GM10847 (cell line): ENCODE data around the gene BATF.

Experiments
- POLR2A ChIP-seq: IDR thresholded peaks from 2 replicates; pipeline ENCODE4 v1.6.1; 2011; ENCODE audit not compliant: insufficient read length; ENCODE audit errors: extremely low read depth

The BATF gene, protein sequence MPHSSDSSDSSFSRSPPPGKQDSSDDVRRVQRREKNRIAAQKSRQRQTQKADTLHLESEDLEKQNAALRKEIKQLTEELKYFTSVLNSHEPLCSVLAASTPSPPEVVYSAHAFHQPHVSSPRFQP

DNA sequence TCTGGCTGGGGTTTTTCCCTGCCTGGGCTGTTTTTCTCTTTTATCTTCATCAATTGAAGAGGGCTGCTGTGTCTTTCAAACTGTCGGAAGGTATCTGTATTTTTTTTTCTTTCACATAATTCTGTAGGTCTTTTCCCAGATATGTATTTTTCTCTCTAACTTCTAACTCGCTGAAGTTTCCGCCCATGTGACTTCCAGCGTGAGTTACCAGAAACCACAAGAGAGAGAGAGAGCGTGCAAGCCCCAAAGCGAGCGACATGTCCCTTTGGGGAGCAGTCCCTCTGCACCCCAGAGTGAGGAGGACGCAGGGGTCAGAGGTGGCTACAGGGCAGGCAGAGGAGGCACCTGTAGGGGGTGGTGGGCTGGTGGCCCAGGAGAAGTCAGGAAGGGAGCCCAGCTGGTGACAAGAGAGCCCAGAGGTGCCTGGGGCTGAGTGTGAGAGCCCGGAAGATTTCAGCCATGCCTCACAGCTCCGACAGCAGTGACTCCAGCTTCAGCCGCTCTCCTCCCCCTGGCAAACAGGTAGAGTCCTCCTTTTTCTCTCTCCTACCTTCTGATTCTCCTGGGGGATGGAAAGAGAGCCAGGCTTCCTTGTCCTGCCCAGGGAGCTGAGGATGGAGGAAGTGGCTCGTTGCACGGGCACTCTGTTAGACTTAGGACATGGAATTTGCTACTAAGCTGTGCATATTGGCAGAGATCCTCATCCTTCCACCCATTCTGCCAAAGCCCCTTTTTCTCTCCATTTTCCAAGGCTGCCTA lies at the start of gene BATF:
TSS of gene BATF (plus strand) at position 246 of the 759 bp plus-strand sequence. CDS start at position 460, 214 bp downstream.
- peak; percentile 90 for TF ChIP-seq POLR2A

DNA sequence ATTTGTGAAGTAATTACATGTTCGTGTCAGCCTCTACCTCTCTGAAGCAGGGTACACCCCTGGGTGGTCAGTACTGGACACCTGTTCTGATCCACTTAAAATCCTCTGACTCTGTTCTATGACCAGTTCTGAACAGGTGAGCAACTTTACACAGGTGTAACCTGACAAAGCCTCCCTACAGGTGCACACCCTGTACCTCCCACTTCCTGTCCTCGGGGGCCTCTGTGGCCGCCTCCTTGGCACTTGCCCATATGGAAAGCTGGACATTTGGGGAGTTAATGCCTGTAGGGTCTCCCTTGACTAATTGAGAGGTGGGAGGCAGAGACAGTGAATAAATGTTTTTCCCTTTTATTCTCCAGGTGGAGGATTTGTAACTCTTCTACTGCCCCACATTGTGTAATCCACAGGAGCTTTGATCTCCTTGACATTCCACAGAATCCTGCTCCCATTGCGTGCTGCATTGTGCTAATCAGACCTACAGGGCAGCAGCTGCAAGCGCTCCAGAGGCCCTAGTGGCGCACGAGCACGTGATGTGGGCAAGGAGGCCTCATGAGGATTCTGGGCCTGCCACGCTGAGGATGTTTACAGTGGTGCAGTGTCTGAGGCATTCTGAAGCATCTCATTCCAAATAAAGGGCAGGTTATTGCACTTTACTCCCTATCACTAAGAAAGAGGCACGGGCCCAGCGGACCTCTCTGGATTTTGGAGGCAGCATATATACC lies 45.8 kb upstream of the BATF start:
- no peak for TF ChIP-seq POLR2A

DNA sequence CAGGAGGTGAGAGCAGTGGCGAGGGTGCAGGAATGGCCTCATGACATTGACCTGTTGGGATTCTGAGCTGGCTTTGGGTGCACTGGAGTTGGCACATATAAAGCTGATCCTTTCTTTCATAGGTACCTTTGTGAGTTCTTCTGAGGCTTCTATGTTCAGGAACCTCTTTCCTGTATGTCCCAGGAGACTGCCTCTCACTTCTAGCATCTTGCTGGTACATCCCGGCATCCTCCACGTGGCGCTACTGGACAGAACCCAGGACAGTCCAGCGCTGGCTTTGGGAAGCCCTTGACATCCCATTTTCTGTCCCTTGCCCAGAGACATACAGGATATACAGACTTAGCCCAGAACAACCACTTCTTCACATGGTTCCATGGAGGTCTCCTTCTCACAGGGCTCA lies 44.4 kb upstream of the BATF start:
- no peak for TF ChIP-seq POLR2A

DNA sequence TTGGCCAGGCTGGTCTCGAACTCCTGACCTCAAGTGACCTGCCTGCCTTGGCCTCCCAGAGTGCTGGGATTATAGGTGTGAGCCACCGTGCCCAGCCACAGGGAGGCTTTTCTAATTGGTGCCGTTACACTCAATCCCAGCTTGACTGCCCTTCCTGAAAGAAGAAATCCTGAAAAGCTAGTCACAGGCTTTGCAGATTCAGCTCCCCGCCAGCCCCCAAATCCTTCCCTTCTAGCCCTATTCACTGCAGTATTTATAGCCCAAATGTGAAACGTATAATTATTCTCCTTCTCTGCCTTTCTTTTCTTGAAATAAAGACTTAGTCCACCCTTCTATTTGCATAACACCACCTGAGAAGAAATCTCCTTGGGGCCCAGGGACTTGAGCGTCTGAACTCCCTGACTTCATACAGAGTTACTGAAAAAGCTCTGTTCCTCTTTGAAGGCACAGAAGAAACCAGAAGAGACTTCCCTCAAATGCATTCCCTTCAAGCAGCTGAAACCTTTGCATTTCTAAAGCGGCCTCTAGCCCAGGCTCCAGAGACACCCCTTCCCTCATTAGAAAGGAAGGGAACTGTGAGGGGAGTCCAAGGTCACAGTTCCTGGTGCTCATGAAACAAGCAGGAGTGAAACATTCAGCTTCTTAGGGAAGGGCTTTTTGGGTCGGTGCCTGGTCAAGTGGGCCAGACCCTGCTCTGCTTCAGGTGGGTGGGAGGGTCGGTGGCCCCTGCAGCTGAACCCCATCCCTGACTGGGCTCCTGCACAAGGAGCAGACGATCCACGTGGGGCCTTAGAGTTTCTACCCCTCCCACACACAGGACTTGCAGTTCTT lies 42.3 kb upstream of the BATF start:
- no peak for TF ChIP-seq POLR2A

DNA sequence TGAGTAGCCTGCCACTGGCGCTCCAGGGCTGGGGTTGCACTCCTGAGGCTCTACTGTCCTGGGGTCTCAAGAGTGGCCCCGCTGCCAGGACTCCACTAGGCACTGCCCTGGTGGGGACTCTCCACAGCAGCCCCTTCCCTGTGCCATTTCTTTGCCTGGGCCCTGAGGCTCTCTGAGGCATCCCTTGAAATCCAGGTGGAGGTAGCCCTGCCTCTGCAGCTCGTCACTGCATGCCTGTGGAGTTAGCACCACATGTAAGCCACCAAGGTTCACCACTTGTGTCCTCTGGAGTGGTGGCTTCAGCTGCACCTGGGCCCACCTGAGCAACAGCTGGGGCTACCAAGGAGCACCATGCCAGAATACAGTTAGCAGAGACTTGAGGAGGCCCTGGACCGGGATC lies 39.9 kb upstream of the BATF start:
- no peak for TF ChIP-seq POLR2A

DNA sequence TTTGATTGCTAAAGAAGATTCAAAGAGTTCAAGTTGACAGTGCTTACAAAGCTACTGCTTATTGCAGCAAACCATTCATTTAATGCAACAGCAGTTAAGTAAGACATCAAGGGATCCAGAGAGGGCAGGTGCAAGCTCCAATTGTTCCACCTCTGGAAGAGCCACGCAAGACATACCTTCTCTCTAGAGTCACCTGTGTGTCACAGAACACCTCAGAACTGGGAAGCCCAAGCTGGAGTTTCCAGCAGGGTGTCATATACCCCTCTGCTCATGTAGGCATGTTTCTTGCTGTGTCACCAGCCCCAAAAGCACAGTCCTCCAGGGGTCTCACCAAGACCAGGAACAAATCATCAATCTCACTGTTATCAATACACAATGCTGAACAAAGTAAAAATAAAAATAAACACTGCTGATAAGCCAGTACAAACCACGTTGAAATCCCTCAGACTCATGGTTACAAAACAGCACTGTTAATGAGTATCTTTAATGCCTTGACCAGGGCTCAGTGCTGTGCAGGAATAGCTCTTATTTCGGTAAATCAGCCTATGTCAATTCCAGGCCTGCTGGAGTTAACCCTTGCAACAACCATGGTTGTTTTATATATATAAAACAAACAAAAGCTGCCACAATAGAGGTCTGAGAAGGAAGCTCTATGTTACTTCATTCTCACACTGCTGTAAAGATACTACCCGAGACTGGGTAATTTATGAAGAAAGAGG lies 37.4 kb upstream of the BATF start:
- TF ChIP-seq POLR2A = no peak

DNA sequence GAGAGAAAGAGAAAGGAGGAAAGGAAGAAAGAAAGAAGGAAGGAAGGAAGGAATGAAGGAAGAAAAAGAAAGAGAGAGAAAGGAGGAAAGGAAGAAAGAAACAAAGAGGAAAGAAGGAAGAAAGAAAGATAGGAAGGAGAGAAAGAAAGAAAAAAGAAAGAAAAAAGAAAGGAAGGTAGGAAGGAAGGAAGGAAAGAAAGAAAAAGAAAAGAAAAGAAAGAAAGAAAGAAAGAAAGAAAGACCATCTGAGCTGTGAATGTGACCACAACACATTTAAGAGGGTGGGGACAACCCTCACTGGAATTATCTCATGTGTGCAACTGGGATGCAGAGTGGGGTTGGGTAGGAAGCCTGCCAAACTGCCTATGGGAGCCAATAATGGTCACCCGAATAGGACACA lies 36.0 kb upstream of the BATF start:
- TF ChIP-seq POLR2A = no peak

DNA sequence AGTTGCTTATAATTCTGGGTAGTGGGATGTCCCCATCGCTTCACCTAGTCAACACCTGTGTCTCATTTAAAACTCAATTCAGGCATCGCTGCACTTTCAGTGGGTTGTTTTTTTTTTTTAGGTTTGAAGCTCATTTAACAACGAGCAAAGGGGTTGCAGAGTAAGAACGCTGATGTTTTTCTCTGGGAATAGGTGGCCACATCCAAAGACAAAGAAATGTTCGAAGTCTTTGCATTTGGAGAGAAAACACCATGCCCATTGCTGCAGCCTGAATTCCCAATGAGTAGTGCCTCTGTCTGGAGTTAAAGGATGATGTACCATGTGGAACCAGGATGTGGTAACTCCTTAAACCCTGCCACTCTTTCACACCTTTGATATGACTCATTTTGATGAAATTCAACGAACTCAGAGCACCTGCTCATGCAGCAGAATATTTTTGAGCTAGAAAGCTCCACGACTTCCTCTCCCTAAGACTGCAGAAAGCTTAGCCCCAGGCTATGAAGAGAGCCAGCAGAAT lies 35.1 kb upstream of the BATF start:
- no peak for TF ChIP-seq POLR2A

DNA sequence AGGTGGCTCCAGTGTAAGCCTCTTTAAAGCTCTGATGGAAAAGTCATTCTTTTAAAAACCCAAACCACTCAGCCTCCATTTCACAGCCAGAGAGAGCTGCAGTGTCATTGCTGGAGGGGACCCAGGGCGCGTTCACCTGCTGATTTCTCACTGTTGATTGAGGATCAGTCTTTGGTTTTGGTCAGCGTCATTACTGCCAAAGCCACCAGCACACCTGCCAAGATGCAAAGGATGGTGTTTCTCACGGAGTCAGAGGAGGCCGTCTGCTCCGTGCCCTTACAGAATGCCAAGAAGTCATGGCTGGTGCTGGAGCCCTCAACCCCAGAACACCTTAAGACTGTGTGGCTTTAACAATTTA lies 32.8 kb upstream of the BATF start:
- no peak for TF ChIP-seq POLR2A

DNA sequence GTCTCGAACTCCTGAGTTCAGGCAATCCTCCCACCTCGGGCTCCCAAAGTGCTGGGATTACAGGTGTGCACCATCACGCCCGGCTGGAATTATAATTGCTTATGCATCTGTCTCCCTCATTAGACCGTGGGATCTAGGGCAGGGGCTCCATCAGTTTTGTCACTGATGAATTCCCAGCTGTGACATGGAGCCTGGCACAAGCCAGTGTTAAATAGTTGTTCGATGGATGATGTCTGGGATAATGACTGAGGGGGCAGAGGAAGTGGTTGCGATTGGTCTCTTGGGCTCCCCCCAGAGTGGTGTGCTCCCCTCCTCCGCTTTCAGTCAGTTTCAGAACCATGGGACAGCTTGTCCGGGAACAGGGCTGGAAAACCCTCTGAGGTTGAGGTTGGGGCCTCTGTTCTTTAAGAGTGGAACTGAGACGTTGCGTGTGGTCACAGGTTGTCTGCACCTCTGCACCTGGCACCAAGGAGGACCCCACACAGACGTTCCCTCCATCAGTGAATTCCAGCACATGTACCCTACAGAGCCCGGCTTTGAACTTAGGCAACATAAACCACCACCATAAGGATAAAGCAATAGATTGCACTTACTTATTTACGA lies 30.8 kb upstream of the BATF start:
- TF ChIP-seq POLR2A = no peak

DNA sequence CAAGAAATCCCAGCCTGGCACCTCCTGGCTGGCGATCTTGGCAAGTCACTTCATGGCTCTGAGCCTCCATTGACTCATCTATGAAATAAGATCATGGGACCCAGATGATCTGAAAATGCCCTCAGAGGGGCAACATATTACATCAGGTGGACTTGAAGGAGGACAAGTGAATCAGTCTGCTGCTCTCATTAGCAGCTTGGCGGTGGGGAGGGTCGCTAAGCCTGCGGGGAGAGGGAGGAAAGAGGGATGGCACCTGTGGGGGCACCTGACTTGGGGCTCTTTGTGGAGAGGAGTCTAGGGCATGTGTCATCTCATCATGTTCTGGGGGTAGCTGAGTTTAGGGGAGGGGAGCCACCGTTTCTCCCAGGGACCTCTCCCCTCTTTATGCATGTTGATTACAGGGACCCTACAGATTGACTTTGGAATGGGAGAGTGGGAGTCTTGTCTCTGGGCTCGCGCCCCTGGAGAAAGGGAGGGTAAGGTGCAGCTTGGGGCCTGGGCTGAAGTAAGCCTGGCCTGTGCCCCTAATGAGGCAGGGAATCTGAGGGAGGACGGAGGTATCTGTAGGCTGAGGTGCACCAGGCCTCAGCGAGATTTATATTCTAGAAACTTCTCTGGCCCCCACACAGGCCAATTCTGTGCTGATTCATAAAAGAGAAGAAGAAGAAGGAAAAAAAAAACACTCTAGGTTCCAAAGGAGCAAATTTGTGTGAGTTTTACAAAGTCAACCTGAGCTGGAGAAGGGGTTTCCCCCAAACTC lies 29.3 kb upstream of the BATF start:
- no peak for TF ChIP-seq POLR2A

DNA sequence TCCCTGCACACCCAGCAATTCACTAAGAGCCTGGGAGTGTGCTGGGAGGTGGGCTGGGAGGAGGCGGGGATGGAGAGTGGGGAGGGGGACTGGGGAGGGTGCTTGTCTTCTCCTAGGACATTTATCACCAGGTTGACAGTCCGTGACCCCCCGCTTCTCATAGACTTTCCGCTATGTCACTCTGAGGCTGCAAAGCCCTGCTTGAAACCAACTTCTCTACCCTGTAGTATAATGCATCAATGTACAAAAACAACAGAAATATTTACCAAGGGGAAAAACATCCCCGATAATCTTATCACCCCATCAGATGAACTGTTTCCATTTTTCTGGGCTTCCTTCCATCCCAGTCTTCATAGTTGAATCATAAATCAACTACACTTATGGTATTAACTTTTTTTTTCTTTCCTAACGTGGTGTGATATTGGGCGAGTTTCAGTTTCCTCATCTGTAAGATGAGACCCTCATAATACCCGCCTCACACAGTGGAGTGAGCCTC lies 28.6 kb upstream of the BATF start:
- no peak for TF ChIP-seq POLR2A

DNA sequence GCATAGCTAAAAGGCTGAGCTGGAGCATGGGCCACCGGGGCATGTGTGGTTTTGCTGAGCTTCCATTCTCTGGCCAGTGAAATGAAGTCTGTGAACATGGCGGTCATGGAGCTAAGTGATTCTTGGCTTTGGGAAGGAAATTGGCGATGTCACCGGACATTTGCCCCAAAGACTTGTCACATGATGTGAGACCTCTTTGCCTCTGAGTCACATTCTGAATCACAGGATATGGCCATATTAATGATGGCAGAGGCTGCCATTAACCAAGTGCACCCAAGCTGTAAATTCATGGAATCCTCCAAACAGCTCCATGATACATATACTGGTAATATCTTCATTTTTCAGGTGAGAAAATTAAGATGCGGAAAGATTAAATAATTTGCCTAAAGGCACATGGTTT lies 27.4 kb upstream of the BATF start:
- TF ChIP-seq POLR2A = no peak
